Measurements from ENCODE around the gene ERC2.

Gene ERC2

DNA sequence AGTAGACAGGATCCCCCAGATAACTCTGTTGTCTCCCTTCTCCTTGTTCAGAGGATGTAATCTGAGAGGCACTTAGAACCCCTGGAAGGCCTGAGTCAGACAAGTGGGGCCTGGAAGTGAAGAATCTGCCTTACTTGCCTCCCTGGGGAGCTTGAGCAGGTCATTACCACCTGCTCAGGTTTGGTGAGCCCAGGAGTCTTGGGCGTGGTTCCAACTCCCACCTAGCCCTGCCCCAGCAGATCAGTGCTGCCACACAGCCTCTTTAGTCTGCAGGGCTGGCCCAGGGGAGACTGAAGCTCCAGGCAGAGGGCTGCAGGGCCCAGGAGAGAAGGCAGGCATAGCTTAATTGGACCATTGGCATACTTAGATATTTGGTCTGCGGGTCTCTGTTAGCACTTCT lies 230.0 kb downstream of the ERC2 start:
- Histone ChIP-seq H3K4me2 (ENCODE audit: low read length) (no peak overlapping the region), H3K9ac (ENCODE audit: low read length) (no peak overlapping the region), H3K27me3 (ENCODE audit: insufficient read depth, low read length) (no peaks in the 10 kb centered on the region), H3K27ac (ENCODE audit: low read depth, low read length, poor library complexity, severe bottlenecking) (no peak overlapping the region), H2AFZ (ENCODE audit: low read length) (no peak overlapping the region), H3K79me2 (ENCODE audit: insufficient read depth, low read length) (no peaks in the 10 kb centered on the region), H3K9me2 (ENCODE audit: low read depth, low read length) (no peaks in the 10 kb centered on the region), H3K36me3 (ENCODE audit: insufficient read depth, low read length) (no peaks in the 10 kb centered on the region), H4K20me1 (ENCODE audit: insufficient read depth, low read length) (no peaks in the 10 kb centered on the region), H3K4me1 (ENCODE audit: insufficient read depth, low read length, severe bottlenecking) (no peaks in the 10 kb centered on the region), H3F3A (ENCODE audit: insufficient read depth, low read length) (no peaks in the 10 kb centered on the region), H3K4me3 (ENCODE audit: low read depth, low read length, poor library complexity, severe bottlenecking) (no peak overlapping the region), H3K9me3 (ENCODE audit: low read length) (no peaks in the 10 kb centered on the region)
- TF ChIP-seq, protein P1, sequence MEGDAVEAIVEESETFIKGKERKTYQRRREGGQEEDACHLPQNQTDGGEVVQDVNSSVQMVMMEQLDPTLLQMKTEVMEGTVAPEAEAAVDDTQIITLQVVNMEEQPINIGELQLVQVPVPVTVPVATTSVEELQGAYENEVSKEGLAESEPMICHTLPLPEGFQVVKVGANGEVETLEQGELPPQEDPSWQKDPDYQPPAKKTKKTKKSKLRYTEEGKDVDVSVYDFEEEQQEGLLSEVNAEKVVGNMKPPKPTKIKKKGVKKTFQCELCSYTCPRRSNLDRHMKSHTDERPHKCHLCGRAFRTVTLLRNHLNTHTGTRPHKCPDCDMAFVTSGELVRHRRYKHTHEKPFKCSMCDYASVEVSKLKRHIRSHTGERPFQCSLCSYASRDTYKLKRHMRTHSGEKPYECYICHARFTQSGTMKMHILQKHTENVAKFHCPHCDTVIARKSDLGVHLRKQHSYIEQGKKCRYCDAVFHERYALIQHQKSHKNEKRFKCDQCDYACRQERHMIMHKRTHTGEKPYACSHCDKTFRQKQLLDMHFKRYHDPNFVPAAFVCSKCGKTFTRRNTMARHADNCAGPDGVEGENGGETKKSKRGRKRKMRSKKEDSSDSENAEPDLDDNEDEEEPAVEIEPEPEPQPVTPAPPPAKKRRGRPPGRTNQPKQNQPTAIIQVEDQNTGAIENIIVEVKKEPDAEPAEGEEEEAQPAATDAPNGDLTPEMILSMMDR (IDR thresholded peaks at IDR 0.05; ENCODE audit: low read length) = no peak
- TF ChIP-seq EZH2 (IDR thresholded peaks at IDR 0.05; ENCODE audit: borderline replicate concordance, low read length) = no peak

DNA sequence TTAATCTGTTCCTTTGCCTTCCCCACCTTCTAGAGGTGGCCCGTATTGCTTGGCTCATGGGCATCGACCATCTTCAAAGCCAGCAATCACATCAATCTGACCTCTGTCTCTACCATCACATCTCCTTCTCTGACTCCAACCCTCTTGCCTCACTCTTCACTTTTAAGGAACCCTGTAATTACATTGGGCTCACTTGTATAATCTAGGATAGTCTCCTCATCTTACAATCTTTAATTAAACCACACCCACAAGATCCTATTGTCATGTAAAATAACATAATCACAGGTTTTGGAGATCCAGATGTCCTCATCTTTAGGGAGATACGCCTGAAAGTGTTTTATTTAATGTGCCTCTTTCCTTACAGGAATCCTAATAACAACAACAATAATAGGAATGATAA lies 234.5 kb downstream of the ERC2 start:
- H3K36me3 ChIP-seq (ENCODE audit: insufficient read depth, low read length) = no peaks in the 10 kb centered on the region
- TF ChIP-seq EZH2 (IDR thresholded peaks at IDR 0.05; ENCODE audit: borderline replicate concordance, low read length) = no peak
- TF ChIP-seq, protein P1 (IDR thresholded peaks at IDR 0.05; ENCODE audit: low read length) = no peak
- no peaks in the 10 kb centered on the region for H3K79me2 ChIP-seq (ENCODE audit: insufficient read depth, low read length)
- no peak overlapping the region for H3K4me3 ChIP-seq (ENCODE audit: low read depth, low read length, poor library complexity, severe bottlenecking)
- no peak overlapping the region for H3K9ac ChIP-seq (ENCODE audit: low read length)
- no peaks in the 10 kb centered on the region for H3K4me1 ChIP-seq (ENCODE audit: insufficient read depth, low read length, severe bottlenecking)
- H3K27ac ChIP-seq (ENCODE audit: low read depth, low read length, poor library complexity, severe bottlenecking) = no peak overlapping the region
- H4K20me1 ChIP-seq (ENCODE audit: insufficient read depth, low read length) = no peaks in the 10 kb centered on the region
- H3K27me3 ChIP-seq (ENCODE audit: insufficient read depth, low read length) = no peaks in the 10 kb centered on the region
- no peaks in the 10 kb centered on the region for H3F3A ChIP-seq (ENCODE audit: insufficient read depth, low read length)
- H3K4me2 ChIP-seq (ENCODE audit: low read length) = no peak overlapping the region
- H3K9me2 ChIP-seq (ENCODE audit: low read depth, low read length) = no peaks in the 10 kb centered on the region
- H3K9me3 ChIP-seq (ENCODE audit: low read length) = no peaks in the 10 kb centered on the region
- H2AFZ ChIP-seq (ENCODE audit: low read length) = no peak overlapping the region

DNA sequence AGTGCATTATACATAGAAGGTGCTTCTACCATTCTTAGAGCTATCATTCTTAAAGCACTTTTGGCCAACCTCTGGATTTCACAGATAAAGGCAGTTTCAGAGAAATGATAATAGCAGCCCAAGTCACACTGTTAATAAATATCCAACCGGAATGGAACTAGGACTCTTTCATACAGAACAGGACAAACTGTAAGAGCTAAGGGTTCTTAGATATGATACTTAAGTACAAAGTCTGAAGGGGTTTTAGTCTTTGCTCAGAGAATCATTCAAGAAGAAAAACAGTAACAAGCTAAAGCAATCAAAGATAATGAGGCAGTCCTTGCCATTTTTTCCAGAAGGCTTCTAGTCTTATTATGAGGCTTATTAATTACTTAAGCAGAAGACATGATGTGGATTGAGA lies 239.0 kb downstream of the ERC2 start:
- Histone ChIP-seq H3K79me2 (ENCODE audit: insufficient read depth, low read length) (no peaks in the 10 kb centered on the region), H4K20me1 (ENCODE audit: insufficient read depth, low read length) (no peaks in the 10 kb centered on the region), H3K36me3 (ENCODE audit: insufficient read depth, low read length) (no peaks in the 10 kb centered on the region), H3K4me2 (ENCODE audit: low read length) (no peak overlapping the region), H2AFZ (ENCODE audit: low read length) (no peak overlapping the region), H3K9ac (ENCODE audit: low read length) (no peak overlapping the region), H3K4me1 (ENCODE audit: insufficient read depth, low read length, severe bottlenecking) (no peaks in the 10 kb centered on the region), H3K4me3 (ENCODE audit: low read depth, low read length, poor library complexity, severe bottlenecking) (no peak overlapping the region), H3F3A (ENCODE audit: insufficient read depth, low read length) (no peaks in the 10 kb centered on the region), H3K9me3 (ENCODE audit: low read length) (no peaks in the 10 kb centered on the region), H3K27me3 (ENCODE audit: insufficient read depth, low read length) (no peaks in the 10 kb centered on the region), H3K27ac (ENCODE audit: low read depth, low read length, poor library complexity, severe bottlenecking) (no peak overlapping the region), H3K9me2 (ENCODE audit: low read depth, low read length) (no peaks in the 10 kb centered on the region)
- TF ChIP-seq, protein P1 (IDR thresholded peaks at IDR 0.05; ENCODE audit: low read length) = no peak
- TF ChIP-seq EZH2 (IDR thresholded peaks at IDR 0.05; ENCODE audit: borderline replicate concordance, low read length) = no peak
